SK-N-MC (cell line): ENCODE results near the gene SMYD3.

Source experiments
- EZH2 ChIP-seq: fragments of 200-600 bp; sonication (generic); IDR thresholded peaks from one replicate; pipeline ENCODE4 v1.6.1; 2017; ENCODE audit warnings: antibody characterized with exemption
- POLR2AphosphoS5 ChIP-seq: IDR thresholded peaks from 2 replicates; pipeline ENCODE4 v1.6.1; 2012; ENCODE audit warnings: mild to moderate bottlenecking, low read depth, low read length, borderline replicate concordance

- TF ChIP-seq POLR2AphosphoS5 (no peak), EZH2 (no peak)
Measured at GRCh38 chr1:245707941-245708340, 799.1 kb downstream of the SMYD3 start.
